ENCODE measurements around the gene FAM78B. TPM values are rescaled to one million over a fixed set of nuclear protein-coding genes. Genes with fewer than 3 reads are reported as not detected.

The FAM78B gene
- total RNA-seq, 2 experiments from 2014 or later = 0.11 TPM; not detected in 1

- DNase-seq (no peak), ATAC-seq (ENCODE audit: poor library complexity) (no peak)
- Mint-ChIP-seq H3K9me3 (no peaks in the 10 kb centered on the region), H3K4me3 (no peak overlapping the region), H3K36me3 (ENCODE audit: low read depth) (no peaks in the 10 kb centered on the region), H3K4me1 (ENCODE audit: low read depth) (no peaks in the 10 kb centered on the region), H3K27me3 (peaks cover 23% of the 10 kb centered on the region), H3K27ac (no peak overlapping the region)
- Histone ChIP-seq H3K9me3 (ENCODE audit: control insufficient read depth in 1 of 2, insufficient read depth in 1 of 2, low read length in 2 of 2) (no peaks in the 10 kb centered on the region), H3K4me1 (ENCODE audit: insufficient read depth, low read length) (no peaks in the 10 kb centered on the region), H3K36me3 (ENCODE audit: insufficient read depth, low read length) (no peaks in the 10 kb centered on the region), H3K27me3 (ENCODE audit: control insufficient read depth in 1 of 2, insufficient read depth in 2 of 2, low read length in 2 of 2) (peaks cover 0 to 2% of the 10 kb centered on the region in 2 experiments), H3K4me3 (ENCODE audit: low read length) (no peak overlapping the region), H3K27ac (ENCODE audit: low read depth in 1 of 2, low read length in 2 of 2) (no peak overlapping the region)
- intact Hi-C loops (cut with DNase I, micrococcal nuclease) = no loop called here
- POLR2A ChIA-PET = no interaction called here
- no peak for TF ChIP-seq CTCF (IDR thresholded peaks at IDR 0.05)
- CTCF ChIA-PET = no interaction called here
These were observed 18.1 kb upstream of the FAM78B start for GRCh38 chr1:166184897-166185296.

- Mint-ChIP-seq H3K9me3 (no peaks in the 10 kb centered on the region), H3K36me3 (ENCODE audit: low read depth) (no peaks in the 10 kb centered on the region), H3K27ac (no peak overlapping the region), H3K27me3 (peaks cover 25% of the 10 kb centered on the region), H3K4me3 (no peak overlapping the region), H3K4me1 (ENCODE audit: low read depth) (no peaks in the 10 kb centered on the region)
- POLR2A ChIA-PET = no interaction called here
- H3K4me3 ChIP-seq (ENCODE audit: low read length) = no peak overlapping the region
- H3K27ac ChIP-seq (ENCODE audit: low read depth in 1 of 2, low read length in 2 of 2) = no peak overlapping the region
- no peak for DNase-seq
- TF ChIP-seq CTCF (IDR thresholded peaks at IDR 0.05) = no peak
- H3K4me1 ChIP-seq (ENCODE audit: insufficient read depth, low read length) = no peaks in the 10 kb centered on the region
- no peaks in the 10 kb centered on the region for H3K9me3 ChIP-seq (ENCODE audit: control insufficient read depth in 1 of 2, insufficient read depth in 1 of 2, low read length in 2 of 2)
- intact Hi-C loops (cut with DNase I, micrococcal nuclease) = no loop called here
- peaks cover 0 to 2% of the 10 kb centered on the region in 2 experiments for H3K27me3 ChIP-seq (ENCODE audit: control insufficient read depth in 1 of 2, insufficient read depth in 2 of 2, low read length in 2 of 2)
- CTCF ChIA-PET = no interaction called here
- H3K36me3 ChIP-seq (ENCODE audit: insufficient read depth, low read length) = no peaks in the 10 kb centered on the region
- ATAC-seq (ENCODE audit: poor library complexity) = no peak
These were observed 17.2 kb upstream of the FAM78B start for GRCh38 chr1:166184012-166184411.

GRCh38 chr1:166182281-166182680 lies 15.5 kb upstream of the FAM78B start:
- Mint-ChIP-seq H3K4me3 (no peak overlapping the region), H3K36me3 (ENCODE audit: low read depth) (no peaks in the 10 kb centered on the region), H3K27me3 (peaks cover 33% of the 10 kb centered on the region), H3K27ac (no peak overlapping the region), H3K9me3 (no peaks in the 10 kb centered on the region), H3K4me1 (ENCODE audit: low read depth) (no peaks in the 10 kb centered on the region)
- Histone ChIP-seq H3K4me1 (ENCODE audit: insufficient read depth, low read length) (no peaks in the 10 kb centered on the region), H3K27ac (ENCODE audit: low read depth in 1 of 2, low read length in 2 of 2) (no peak overlapping the region), H3K36me3 (ENCODE audit: insufficient read depth, low read length) (no peaks in the 10 kb centered on the region), H3K9me3 (ENCODE audit: control insufficient read depth in 1 of 2, insufficient read depth in 1 of 2, low read length in 2 of 2) (no peaks in the 10 kb centered on the region), H3K27me3 (ENCODE audit: control insufficient read depth in 1 of 2, insufficient read depth in 2 of 2, low read length in 2 of 2) (peaks cover 0 to 2% of the 10 kb centered on the region in 2 experiments), H3K4me3 (ENCODE audit: low read length) (no peak overlapping the region)
- CTCF ChIA-PET = no interaction called here
- POLR2A ChIA-PET = no interaction called here
- TF ChIP-seq CTCF (IDR thresholded peaks at IDR 0.05) = no peak
- intact Hi-C loops (cut with DNase I, micrococcal nuclease) = no loop called here
- ATAC-seq (ENCODE audit: poor library complexity) (no peak), DNase-seq (no peak)
